Caki2 (cell line): Measurements from ENCODE around the gene RNF144A. TPM values are rescaled to one million over a fixed set of nuclear protein-coding genes. Genes with fewer than 3 reads are reported as not detected.

Experiments used
- DNase-seq: peaks from one replicate; pipeline ENCODE4 v3.0.0-alpha.2; 2015; ENCODE audit warnings: low read depth
- in situ Hi-C: cut with HindIII; loops from 2 replicates; pipeline ENCODE4 v1.10.0; 2016; ENCODE audit warnings: low sequenced_read_pairs, low pct_unique_long_range_greater_than_20kb, mixed read lengths
- total RNA-seq: library from RNA; depleted of rRNA; stranded (reverse); fragments of >200 nt; shearing (Covaris generic); gene quantifications from 2 replicates; pipeline ENCODE4 v1.2.3, GENCODE V29; 2014; ENCODE audit warnings: low replicate concordance; rRNA removed

Gene RNF144A
- total RNA-seq, 1 experiment from 2014 or later, result 5.0 TPM

GRCh38 chr2:7071154-7071553 lies 153.9 kb downstream of the RNF144A start:
- in situ Hi-C loops, result no loop called here
- DNase-seq, result no peak

- DNase-seq, result no peak
- in situ Hi-C loops, result no loop called here
Observed at GRCh38 chr2:7071916-7072556, 154.8 kb downstream of the RNF144A start.

GRCh38 chr2:7073901-7074300 lies 156.7 kb downstream of the RNF144A start:
- DNase-seq, result no peak
- in situ Hi-C loops, result no loop called here

GRCh38 chr2:7075834-7076233 lies 158.6 kb downstream of the RNF144A start:
- in situ Hi-C loops, result no loop called here
- DNase-seq, result no peak

- in situ Hi-C loops, result no loop called here
- no peak for DNase-seq
Observed at GRCh38 chr2:7077660-7078267, 160.6 kb downstream of the RNF144A start.

GRCh38 chr2:7083580-7084509 lies 166.6 kb downstream of the RNF144A start:
- peak; percentile 24 for DNase-seq
- in situ Hi-C loops, result no loop called here

GRCh38 chr2:7084601-7085000 lies 167.4 kb downstream of the RNF144A start:
- DNase-seq, result no peak
- in situ Hi-C loops, result no loop called here

- in situ Hi-C loops, result no loop called here
- no peak for DNase-seq
Observed at GRCh38 chr2:7089284-7089683, 172.1 kb downstream of the RNF144A start.

- DNase-seq, result no peak
- in situ Hi-C loops, result no loop called here
Observed at GRCh38 chr2:7089898-7090510, 172.8 kb downstream of the RNF144A start.

GRCh38 chr2:7093376-7093775 lies 176.2 kb downstream of the RNF144A start:
- in situ Hi-C loops, result no loop called here
- no peak for DNase-seq

Other genes with a start within 250 kb of the RNF144A start
- 4.2 and 10.7 TPM in 2 replicates for gene CMPK2, start 51.5 kb upstream of the RNF144A start, total RNA-seq
- gene RSAD2, start 39.6 kb upstream of the RNF144A start, total RNA-seq, result 0.75 and 7.7 TPM in 2 replicates